HepG2 (cell line): ENCODE results near the gene CFL1. TPM values are rescaled to one million over a fixed set of nuclear protein-coding genes. Genes with fewer than 3 reads are reported as not detected.
A peak's percentile ranks its signal among the peaks of the same experiment; 100 is the strongest.

Experiments
- CEBPG ChIP-seq: IDR thresholded peaks from 2 replicates; pipeline ENCODE4 v1.6.1; 2016
- DNMT3B ChIP-seq: conservative IDR thresholded peaks from 2 replicates; pipeline ENCODE4 v1.6.1; 2016; ENCODE audit warnings: missing biosample characterization, control low read depth
- ERF ChIP-seq: IDR thresholded peaks from 2 replicates; pipeline ENCODE4 v1.6.1; 2018; ENCODE audit warnings: missing biosample characterization, missing genetic modification reagents
- GTF3A ChIP-seq: sonication (generic); formaldehyde crosslinking; conservative IDR thresholded peaks from 2 replicates; pipeline ENCODE4 v1.4.0; 2020; ENCODE audit warnings: mild to moderate bottlenecking, missing genetic modification reagents
- HES4 ChIP-seq: sonication (generic); formaldehyde crosslinking; IDR thresholded peaks from 2 replicates; pipeline ENCODE4 v1.9.0; 2021; ENCODE audit warnings: mild to moderate bottlenecking, missing genetic modification reagents, borderline replicate concordance
- HHEX ChIP-seq: IDR thresholded peaks from 2 replicates; pipeline ENCODE4 v1.6.1; 2016; ENCODE audit warnings: control low read depth
- ISL2 ChIP-seq: sonication (generic); formaldehyde crosslinking; IDR thresholded peaks from 2 replicates; pipeline ENCODE4 v1.5.0; 2020; ENCODE audit warnings: missing genetic modification reagents
- MAFF ChIP-seq: IDR thresholded peaks from 2 replicates; pipeline ENCODE4 v1.6.1; 2011; ENCODE audit warnings: low read depth, low read length, improper control_type of control experiment
- MIER2 ChIP-seq: IDR thresholded peaks from 2 replicates; pipeline ENCODE4 v1.6.1; 2016; ENCODE audit warnings: missing biosample characterization, missing genetic modification reagents
- RNF2 ChIP-seq: fragments of 450-650 bp; conservative IDR thresholded peaks from 2 replicates; pipeline ENCODE4 v1.6.1; 2016; ENCODE audit warnings: low read depth
- SOX6 ChIP-seq, 2 experiments: fragments of 450-650 bp in 1 of 2; sonication (generic) in 1 of 2; formaldehyde crosslinking in 1 of 2; IDR thresholded peaks; 2 replicates each; pipeline versions ENCODE4 v1.4.0 to v1.6.1; 2017 to 2020; ENCODE audit warnings: antibody characterized with exemption in 1 of 2, mild to moderate bottlenecking in 1 of 2, missing genetic modification reagents in 1 of 2
- SRSF9 ChIP-seq: fragments of 200-400 bp; formaldehyde crosslinking; IDR thresholded peaks from 2 replicates; pipeline ENCODE4 v1.6.1; 2018; ENCODE audit warnings: borderline replicate concordance, mild to moderate bottlenecking, low read depth, low read length; ENCODE audit not compliant: insufficient read depth, poor library complexity, severe bottlenecking
- THYN1 ChIP-seq: sonication (generic); formaldehyde crosslinking; IDR thresholded peaks from 2 replicates; pipeline ENCODE4 v1.8.1; 2023; ENCODE audit warnings: low read depth, mild to moderate bottlenecking, moderate library complexity, missing genetic modification reagents, borderline replicate concordance
- TSC22D2 ChIP-seq: sonication (generic); formaldehyde crosslinking; IDR thresholded peaks from 2 replicates; pipeline ENCODE4 v1.5.1; 2020; ENCODE audit warnings: missing genetic modification reagents, mild to moderate bottlenecking, borderline replicate concordance
- ZBTB20 ChIP-seq: sonication (generic); formaldehyde crosslinking; IDR thresholded peaks from 2 replicates; pipeline ENCODE4 v1.8.1; 2023; ENCODE audit warnings: missing genetic modification reagents, low read depth, mild to moderate bottlenecking, borderline replicate concordance
- ZFAT ChIP-seq: sonication (generic); formaldehyde crosslinking; conservative IDR thresholded peaks from 2 replicates; pipeline ENCODE4 v1.8.1; 2023; ENCODE audit warnings: missing genetic modification reagents, inconsistent platforms
- ZNF3 ChIP-seq: IDR thresholded peaks from 2 replicates; pipeline ENCODE4 v1.7.0; 2017; ENCODE audit warnings: inconsistent platforms
- ZNF670 ChIP-seq: sonication (generic); formaldehyde crosslinking; IDR thresholded peaks from 2 replicates; pipeline ENCODE4 v1.8.0; 2022; ENCODE audit warnings: mild to moderate bottlenecking, missing genetic modification reagents, borderline replicate concordance
- polyA plus RNA-seq, 8 experiments: library from polyadenylated mRNA; depleted of rRNA in 3 of 8; stranded (reverse) in 7 of 8; unstranded in 1 of 8; fragments of >200 nt; fragmentation: Illumina TruSeq in 4 of 8; extraction: Trizol in 4 of 8; gene quantifications; 2 replicates each; pipeline versions ENCODE4 v1.2.1 to v1.2.3, GENCODE V29; 2011 to 2016; ENCODE audit warnings: low read depth in 4 of 8, missing spikeins in 1 of 8, mixed read lengths in 1 of 8; ENCODE audit not compliant: insufficient read depth in 1 of 8
- total RNA-seq, 5 experiments: library from RNA; depleted of rRNA; stranded (reverse); fragments of >200 nt; fragmentation: Illumina TruSeq; extraction: Trizol; gene quantifications; 2 replicates each; pipeline ENCODE4 v1.2.3, GENCODE V29; 2016; ENCODE audit warnings: low read depth in 1 of 5
- TF ChIP-seq, protein P1 (sequence below): sonication (generic); formaldehyde crosslinking; conservative IDR thresholded peaks from 2 replicates; pipeline ENCODE4 v1.5.0; 2020; ENCODE audit warnings: missing genetic modification reagents
- TF ChIP-seq, protein P2 (sequence below): sonication (generic); formaldehyde crosslinking; IDR thresholded peaks from 2 replicates; pipeline ENCODE4 v1.8.0; 2022; ENCODE audit warnings: missing genetic modification reagents, mild to moderate bottlenecking, borderline replicate concordance
- TF ChIP-seq, protein P3 (sequence below), 2 experiments: sonication (generic) in 1 of 2; formaldehyde crosslinking in 1 of 2; IDR thresholded peaks; 2 replicates each; pipeline versions ENCODE4 v1.5.1 to v1.6.1; 2011 to 2020; ENCODE audit warnings: borderline replicate concordance in 1 of 2, low read depth in 1 of 2, low read length in 1 of 2, mild to moderate bottlenecking in 1 of 2, missing genetic modification reagents in 1 of 2, moderate library complexity in 1 of 2
- TF ChIP-seq, protein P4 (sequence below): sonication (generic); formaldehyde crosslinking; IDR thresholded peaks from 2 replicates; pipeline ENCODE4 v1.4.0; 2020; ENCODE audit warnings: mild to moderate bottlenecking, missing genetic modification reagents

Gene CFL1
- total and polyA plus RNA-seq, 2 of the 13 experiments (the other 11 are each of a cell fraction or from before 2014, with no cell fraction given) = 379 to 383 TPM

DNA sequence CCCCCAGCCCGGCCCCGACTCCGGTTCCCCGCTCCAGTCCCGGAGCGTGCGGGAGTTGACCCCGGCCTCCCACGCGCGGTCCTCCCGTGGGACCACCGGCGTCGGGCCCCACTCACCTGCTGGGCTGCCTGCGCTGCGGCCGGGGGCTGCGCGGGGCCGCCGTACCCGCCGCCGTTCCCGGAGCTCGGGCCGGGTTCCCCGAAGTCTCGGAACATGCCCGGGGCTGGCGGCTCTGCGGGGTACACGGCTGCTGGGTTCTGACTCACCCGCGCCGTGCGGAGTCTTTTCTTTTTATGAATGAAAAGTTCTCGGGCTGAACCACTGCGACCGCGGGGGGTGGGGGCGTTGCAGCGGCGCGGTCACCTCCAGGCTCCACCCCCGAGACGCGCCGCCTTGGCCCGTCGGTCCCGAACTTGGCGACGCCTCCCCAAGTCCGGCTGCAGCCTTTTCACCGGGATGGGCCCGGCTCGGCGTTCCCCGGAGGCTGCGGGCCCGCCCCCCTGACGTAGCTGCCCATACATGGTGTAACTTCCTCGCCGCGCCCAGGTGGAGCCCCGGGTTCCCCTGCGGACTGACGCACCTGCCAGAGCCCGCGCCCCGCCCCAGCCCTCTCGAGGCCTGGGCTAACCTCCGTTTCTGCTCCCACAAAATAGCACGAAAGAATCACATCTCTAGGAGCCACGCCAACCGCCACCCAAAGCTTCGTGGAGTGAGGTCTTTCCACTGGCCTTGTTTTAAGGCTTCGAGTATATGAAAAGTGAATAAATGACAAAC, 42.3 kb upstream of the CFL1 start, which contains the start of gene FOSL1 (continued):
- TF ChIP-seq ZFAT (CRISPR knock-in tag) (no peak), ZBTB20 (CRISPR knock-in tag) (no peak), MAFF (no peak), SRSF9 (no peak), SOX6 (IDR thresholded peaks at IDR 0.05) (no peak), SOX6 (CRISPR knock-in tag; IDR thresholded peaks at IDR 0.05) (peak; percentile 44; the same call in 1 of the 2 replicates), ISL2 (CRISPR knock-in tag) (no peak), DNMT3B (CRISPR knock-in tag) (no peak), RNF2 (no peak), GTF3A (CRISPR knock-in tag) (no peak), ZNF3 (CRISPR knock-in tag) (no peak), ZNF670 (CRISPR knock-in tag) (no peak), HHEX (CRISPR knock-in tag) (no peak), CEBPG (CRISPR knock-in tag) (no peak), THYN1 (no peak), MIER2 (CRISPR knock-in tag) (no peak), ERF (CRISPR knock-in tag) (peak; percentile 58), TSC22D2 (CRISPR knock-in tag) (no peak), HES4 (no peak)
- TF ChIP-seq, protein P1, sequence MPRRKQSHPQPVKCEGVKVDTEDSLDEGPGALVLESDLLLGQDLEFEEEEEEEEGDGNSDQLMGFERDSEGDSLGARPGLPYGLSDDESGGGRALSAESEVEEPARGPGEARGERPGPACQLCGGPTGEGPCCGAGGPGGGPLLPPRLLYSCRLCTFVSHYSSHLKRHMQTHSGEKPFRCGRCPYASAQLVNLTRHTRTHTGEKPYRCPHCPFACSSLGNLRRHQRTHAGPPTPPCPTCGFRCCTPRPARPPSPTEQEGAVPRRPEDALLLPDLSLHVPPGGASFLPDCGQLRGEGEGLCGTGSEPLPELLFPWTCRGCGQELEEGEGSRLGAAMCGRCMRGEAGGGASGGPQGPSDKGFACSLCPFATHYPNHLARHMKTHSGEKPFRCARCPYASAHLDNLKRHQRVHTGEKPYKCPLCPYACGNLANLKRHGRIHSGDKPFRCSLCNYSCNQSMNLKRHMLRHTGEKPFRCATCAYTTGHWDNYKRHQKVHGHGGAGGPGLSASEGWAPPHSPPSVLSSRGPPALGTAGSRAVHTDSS (CRISPR knock-in tag) = no peak
- TF ChIP-seq, protein P2, sequence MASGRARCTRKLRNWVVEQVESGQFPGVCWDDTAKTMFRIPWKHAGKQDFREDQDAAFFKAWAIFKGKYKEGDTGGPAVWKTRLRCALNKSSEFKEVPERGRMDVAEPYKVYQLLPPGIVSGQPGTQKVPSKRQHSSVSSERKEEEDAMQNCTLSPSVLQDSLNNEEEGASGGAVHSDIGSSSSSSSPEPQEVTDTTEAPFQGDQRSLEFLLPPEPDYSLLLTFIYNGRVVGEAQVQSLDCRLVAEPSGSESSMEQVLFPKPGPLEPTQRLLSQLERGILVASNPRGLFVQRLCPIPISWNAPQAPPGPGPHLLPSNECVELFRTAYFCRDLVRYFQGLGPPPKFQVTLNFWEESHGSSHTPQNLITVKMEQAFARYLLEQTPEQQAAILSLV (CRISPR knock-in tag) = 0 out of 2 replicates have a peak, but pooled peaks have one; percentile 42
- TF ChIP-seq, protein P3, sequence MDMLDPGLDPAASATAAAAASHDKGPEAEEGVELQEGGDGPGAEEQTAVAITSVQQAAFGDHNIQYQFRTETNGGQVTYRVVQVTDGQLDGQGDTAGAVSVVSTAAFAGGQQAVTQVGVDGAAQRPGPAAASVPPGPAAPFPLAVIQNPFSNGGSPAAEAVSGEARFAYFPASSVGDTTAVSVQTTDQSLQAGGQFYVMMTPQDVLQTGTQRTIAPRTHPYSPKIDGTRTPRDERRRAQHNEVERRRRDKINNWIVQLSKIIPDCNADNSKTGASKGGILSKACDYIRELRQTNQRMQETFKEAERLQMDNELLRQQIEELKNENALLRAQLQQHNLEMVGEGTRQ (IDR thresholded peaks at IDR 0.05; ENCODE audit: low read depth, low read length) = no peak
- TF ChIP-seq, protein P3 (CRISPR knock-in tag; IDR thresholded peaks at IDR 0.05; ENCODE audit: borderline replicate concordance) = peak; percentile 96; the same call in 1 of the 2 replicates
- TF ChIP-seq, protein P4, sequence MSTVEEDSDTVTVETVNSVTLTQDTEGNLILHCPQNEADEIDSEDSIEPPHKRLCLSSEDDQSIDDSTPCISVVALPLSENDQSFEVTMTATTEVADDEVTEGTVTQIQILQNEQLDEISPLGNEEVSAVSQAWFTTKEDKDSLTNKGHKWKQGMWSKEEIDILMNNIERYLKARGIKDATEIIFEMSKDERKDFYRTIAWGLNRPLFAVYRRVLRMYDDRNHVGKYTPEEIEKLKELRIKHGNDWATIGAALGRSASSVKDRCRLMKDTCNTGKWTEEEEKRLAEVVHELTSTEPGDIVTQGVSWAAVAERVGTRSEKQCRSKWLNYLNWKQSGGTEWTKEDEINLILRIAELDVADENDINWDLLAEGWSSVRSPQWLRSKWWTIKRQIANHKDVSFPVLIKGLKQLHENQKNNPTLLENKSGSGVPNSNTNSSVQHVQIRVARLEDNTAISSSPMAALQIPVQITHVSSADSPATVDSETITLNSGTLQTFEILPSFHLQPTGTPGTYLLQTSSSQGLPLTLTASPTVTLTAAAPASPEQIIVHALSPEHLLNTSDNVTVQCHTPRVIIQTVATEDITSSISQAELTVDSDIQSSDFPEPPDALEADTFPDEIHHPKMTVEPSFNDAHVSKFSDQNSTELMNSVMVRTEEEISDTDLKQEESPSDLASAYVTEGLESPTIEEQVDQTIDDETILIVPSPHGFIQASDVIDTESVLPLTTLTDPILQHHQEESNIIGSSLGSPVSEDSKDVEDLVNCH (CRISPR knock-in tag) = no peak
